IMR-90 (cell line): ENCODE results near the gene NTF3.

Experiments used
- CTCF ChIP-seq: conservative IDR thresholded peaks from 2 replicates; pipeline ENCODE4 v1.5.1; 2012; ENCODE audit warnings: mild to moderate bottlenecking, low read depth, low read length, improper control_type of control experiment
- POLR2A ChIP-seq: IDR thresholded peaks from 2 replicates; pipeline ENCODE4 v1.6.1; 2012; ENCODE audit warnings: mild to moderate bottlenecking, low read depth, low read length
- RAD21 ChIP-seq: IDR thresholded peaks from 2 replicates; pipeline ENCODE4 v1.6.1; 2012; ENCODE audit warnings: low read length, improper control_type of control experiment

- no peak for TF ChIP-seq CTCF
- no peak for TF ChIP-seq POLR2A
- no peak for TF ChIP-seq RAD21
Observed at GRCh38 chr12:5497329-5498053, 65.6 kb downstream of the NTF3 start.
